ENCODE data around the gene SOX6.

SOX6 gene

DNA sequence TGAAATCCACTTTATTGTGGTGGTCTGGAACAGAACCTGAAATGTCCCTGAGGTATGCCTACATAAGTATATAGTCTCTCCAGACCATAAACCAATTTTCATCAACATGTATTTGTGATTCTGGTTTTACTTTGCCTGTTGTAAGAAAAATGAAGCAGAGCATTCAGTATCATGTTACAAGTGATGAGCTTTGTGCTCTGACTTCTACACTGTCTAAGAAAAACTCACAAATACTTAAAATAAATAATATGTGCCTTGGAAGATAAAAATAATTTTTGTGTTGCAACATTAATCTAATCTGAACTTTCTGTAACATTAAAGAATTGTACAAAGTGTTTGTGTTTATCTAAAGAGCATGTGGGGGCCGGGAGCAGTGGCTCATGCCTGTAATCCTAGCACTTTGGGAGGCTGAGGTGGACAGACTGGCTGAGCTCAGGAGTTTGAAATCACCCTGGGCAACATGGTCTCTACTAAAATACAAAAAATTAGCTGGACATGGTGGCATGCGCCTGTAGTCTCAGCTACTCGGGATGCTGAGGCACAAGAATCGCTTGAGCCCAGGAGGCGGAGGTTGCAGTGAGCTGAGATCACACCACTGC, 219.5 kb downstream of the SOX6 start:
- no peak for DNase-seq

DNA sequence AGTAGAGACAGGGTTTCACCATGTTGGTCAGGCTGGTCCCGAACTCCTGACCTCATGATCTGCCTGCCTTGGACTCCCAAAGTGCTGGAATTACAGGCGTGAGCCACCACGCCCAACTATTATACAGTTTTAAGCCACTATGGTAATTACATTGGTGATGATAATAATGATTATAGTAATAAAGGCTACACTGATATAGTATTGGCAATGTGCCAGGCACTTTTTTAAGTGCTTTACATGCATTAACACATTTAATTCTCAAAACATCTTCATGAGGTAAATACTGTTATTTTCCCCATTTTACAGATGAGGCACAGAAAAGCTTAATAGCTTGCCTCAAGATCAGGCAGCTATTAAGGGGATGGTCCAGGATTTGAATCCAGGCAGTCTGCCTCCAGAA, 222.5 kb downstream of the SOX6 start:
- DNase-seq = no peak

DNA sequence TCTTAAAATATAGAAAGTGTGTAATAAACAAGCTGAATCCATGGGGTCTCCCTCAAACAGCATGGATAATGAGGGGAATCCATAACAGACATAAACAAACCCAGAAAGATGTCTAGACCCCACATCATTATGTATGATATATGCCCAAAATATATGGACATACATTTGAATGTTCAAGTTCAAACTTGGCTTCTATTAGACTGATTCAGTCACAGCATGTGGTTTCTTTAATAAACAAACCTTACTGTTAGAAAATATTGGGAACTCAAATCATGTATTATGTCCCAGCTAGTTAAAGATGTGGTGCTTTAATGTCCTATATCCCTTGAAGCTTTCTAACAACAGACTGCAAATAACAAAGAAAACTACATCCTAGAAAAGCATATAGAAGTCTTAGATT, 228.6 kb downstream of the SOX6 start:
- DNase-seq = no peak

DNA sequence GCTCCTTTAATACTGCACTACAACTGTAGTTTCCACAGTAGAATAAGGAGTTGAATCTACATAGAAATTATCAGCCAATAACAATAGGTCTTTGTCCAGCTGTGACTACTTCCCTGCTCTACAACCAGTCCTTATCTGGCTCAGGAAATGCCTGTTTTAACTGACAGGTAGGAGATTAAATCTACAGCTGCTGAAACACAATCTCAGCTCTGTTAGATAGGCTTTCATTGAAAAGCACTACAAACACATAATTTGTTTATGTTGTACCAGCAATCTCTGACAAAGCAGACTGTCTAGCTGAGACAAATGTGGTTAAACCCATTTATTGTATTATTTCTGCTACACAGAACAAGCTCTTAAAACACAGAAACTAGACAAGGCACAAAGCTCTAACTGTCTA, 230.0 kb downstream of the SOX6 start:
- no peak for DNase-seq

DNA sequence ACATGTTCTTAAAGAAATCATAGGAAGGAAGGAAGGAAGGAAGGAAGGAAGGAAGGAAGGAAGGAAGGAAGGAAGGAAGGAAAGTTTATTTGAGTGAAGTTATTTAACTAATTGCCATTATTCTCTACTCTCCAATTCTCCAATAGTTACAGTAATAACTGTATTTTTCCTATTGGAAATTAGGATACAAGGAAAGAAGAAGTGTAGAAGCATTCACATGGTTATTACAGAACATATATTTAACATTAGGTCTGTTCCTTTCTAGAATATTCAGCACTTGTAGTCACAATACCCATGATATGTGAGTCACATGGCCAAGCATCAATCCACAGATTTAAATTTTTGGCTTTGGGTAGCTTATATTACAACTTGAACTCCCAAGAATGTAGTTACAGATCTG, 230.6 kb downstream of the SOX6 start:
- no peak for DNase-seq

DNA sequence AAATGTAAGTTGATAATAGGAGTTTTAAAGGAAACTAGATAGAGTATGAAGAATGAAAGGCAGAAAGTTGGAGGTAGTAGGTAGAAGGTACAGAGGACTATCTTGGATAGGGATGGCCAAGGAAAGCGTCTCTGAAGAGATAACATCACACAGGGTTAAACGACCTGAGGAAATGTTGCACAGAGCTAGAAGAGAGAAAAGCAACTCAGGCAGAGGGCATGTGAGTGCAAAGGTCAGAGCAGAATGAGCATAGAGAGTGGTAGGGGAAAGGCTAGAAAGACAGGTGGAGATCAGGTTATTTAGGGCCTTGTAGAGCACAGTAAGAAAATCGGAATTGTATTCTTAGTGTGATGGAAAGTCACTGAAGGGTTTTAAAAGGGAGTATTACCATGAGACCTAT, 232.0 kb downstream of the SOX6 start:
- no peak for DNase-seq

DNA sequence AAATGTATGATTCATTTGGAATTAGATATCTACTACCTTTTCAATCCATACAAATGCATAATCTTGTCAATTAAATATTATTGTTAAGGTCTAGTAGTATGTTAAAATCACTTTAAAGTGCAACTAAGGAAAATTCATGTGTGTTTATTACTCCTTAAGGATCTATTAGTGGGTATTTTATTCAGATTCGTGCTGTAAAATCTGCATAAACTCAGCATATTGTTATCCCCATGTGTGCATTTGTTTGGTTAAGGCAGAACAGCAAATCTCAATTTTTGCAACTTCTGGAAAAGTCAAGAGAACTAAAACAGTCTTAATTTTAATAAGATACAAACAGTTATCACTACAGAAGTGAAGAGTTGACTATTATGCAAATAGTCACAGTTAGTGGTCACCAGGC, 234.5 kb downstream of the SOX6 start:
- no peak for DNase-seq

DNA sequence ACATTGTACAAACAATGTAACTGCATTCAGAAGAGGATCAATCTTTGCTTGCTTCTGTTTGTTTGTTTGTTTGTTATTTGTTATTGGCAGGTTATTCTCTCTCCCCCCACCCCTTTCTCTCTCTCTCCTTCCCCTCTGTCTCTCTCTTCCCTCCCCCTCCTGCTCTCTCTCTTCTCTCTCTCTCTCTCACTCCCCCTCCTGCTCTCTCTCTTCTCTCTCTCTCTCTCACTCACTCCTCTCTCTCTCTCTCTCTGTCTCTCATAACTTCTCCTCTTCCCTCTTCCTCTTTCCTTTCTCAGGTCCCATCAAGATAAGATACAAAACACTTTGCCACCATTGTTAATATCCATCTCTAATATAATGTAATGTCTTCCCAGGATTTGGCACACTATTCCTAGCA, 236.3 kb downstream of the SOX6 start:
- no peak for DNase-seq

DNA sequence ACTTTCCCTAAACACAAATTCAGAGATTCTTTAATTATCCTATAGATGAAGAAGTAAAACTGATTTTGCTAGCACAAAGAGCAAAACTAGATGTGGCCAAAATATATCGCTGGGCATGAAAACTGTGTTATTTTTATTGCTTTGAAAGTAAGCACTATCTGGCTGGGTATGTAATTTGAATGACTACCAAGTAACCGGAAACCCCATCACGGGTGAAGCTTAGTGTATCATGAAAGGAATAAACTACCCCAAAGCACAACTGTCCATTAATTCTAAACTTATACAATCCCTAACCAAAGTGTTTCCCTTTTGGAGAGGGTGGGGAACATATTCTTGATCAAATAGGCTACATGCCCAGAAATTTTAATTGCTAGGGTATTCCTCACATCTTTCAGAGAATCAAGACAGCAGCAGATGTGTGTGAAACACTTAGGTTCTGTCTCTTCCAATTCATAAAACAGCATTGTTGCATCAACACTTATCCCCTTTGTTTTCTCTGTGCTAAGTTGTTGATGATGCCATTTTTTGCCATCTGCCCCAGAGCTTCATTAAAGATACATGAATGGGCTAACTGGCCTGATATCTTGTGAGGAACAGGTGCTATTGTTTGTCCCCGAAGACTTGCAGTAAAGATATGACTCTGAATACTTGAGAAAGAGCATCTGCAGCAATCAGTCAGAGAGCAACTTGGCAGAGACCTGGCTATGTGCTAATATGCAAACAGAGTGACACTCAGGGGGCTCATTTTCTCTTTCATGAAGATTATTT, 238.2 kb downstream of the SOX6 start:
- DNase-seq = no peak

DNA sequence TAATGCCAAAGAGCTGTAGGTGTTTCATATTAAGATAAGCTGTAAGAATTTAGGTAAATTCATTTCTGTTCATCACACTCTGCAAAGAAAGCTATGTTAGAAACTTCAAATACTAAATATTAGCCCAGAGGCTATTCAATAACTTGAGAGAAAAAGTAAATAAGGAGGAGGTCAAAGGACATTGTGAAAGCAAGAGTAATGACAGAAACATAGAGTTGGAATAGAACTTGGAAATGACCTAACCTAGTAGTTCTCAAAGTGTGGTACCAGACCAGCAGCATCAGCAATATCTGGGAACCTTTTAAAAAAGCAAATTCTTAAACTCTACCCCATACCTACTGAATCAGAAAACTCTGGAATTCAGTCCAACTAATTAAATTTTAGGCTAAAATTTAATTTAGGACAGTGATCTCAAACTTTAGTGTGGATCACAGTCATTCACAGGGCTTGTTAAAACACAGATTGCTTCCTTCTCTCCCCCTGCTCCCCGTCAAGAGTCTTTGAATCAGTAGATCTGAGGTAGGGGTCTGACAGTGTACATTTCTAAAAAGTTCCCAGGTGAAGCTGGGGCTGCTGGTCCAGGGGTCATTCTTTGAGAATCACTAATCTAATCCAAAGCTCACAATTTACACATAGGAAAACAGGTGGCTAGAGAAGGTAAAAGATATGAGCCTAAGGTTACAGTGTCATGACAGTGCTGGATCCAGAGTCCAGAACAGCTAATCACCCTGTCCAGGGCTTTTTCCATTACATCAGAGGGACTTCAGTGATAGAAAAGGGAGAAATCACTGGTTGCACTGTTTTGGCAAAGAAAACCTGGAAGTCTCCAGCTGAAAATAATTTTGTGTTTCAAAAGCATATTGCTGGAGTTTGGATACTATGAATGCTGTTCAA, 241.1 kb downstream of the SOX6 start:
- DNase-seq = no peak

DNA sequence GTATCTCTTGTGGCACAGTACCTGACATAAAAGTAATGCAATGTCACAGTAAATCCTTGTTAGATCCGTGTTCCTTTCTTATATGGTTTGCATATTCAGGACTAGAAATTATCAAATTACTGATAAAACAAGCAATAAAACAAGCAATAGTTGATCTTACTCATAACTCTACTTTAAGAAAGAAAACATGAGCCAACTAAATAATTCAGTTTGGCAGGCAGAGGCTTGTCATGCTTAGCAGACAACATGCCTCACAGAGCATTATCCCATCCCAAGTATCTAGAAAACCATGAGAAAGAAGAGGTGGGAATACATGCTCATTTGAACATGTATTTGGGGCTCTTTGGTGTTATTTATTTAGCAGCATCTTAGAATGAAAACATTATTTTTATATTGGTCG, 241.9 kb downstream of the SOX6 start:
- no peak for DNase-seq

DNA sequence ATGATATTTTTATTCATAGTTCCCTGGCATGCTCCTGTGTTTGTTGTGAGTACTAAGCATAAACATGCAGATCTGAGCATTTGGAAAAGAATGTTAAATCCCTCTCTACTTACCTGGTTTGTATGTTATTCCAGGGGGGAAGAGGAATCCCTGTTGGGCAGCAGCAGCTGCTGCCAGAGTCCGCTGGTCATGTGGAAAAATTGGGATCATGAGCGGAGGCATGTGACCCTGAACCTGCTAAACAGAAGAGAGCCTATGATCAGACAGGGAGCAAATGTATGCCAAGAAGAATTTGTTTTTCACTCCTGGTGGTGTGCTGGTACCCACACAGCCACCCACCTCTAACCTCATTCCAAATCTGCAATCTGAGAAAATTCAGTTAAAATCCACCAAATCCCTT, 244.7 kb downstream of the SOX6 start:
- DNase-seq = no peak

DNA sequence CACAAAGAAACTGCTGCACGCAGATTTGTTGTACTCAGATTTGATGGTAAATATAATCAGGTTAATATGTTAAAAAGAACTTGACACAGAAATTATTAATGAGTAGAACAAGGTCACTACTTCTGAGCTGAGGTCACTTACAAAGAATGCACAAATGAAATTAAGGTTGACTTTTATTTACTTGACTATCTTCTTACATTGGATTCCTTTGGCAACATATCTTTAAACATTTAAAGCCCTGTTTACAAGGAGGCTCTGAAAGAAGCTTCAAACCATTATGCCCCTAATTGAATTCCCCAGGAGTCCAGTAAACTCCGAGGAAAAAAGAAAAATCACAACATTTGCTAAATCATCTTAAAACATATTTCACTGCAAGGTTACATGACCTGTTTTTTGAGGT, 245.5 kb downstream of the SOX6 start:
- DNase-seq = no peak

DNA sequence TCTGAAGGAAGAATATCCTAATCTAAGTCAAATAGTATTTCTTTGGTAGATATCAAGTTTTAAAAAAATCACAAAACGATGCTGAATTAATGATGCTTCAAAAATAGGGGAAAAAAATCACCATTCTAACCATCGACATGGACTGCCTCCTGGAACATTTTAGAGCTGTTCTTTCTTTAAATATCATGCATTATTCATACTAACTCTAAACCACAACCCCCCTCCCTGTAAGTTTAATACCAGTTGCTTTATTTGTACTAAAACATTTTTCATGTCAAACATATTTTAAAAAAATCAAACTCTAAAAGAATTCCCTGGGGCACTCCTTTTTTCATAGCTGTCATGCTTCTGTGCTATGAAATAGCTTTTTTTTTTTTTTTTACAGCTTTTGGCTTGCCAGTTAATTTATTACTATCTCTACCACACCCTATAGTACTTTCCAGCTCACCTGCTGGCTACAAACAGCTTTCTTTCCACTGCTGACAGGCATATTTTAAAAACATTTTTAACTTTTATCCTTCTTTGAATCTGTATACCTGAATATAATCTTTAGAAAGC, 256.9 kb downstream of the SOX6 start:
- DNase-seq = no peak

DNA sequence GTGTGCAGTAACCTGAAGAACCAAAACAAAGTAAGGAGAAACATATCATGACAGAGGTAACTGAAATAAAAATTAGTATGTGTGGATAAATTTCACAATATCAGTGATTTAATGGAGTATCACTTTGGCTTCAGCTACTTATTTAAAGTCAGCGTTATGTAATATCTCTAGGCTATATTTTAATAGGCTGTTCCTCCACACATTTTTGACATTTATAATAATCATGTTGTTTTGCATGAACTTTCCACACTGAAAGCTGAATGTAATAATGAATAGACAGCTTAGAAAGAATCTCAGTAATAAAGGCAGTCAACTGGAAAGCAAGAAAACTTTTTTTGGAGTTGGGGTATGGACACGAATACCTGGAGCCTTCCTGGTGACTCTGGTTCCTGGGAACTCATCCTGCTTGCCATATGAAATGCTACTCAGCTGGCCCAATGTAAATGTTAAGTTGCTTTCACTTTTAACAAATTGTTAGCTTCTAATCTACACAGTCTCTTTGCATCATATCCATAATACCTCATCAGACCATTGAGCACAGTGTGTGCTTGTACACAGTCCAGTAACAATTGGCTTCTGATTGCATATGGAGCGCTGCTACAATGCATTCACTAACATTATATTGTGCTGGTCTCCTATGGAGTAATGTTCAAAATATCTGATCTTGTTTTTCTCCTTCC, 257.7 kb downstream of the SOX6 start:
- no peak for DNase-seq

DNA sequence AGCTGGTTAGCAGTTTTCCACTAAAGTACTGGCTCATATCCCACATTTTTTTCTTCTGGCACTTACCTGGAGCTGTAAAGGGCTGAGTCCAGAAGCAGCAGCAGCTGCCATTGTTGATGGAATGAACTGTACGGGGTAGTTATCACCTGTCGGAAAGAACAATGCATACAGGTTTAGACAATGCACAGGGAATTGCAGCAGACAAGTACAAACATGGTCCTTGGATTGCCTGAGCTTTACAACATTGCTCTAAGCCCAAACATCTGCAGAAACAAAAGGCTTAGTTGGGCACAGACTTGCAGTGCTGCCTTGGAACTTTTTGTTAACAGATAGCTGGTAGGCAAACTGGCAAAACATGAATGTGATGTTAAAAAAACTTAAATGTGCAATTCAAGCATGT, 258.8 kb downstream of the SOX6 start:
- DNase-seq = peak; percentile 72 to 78

DNA sequence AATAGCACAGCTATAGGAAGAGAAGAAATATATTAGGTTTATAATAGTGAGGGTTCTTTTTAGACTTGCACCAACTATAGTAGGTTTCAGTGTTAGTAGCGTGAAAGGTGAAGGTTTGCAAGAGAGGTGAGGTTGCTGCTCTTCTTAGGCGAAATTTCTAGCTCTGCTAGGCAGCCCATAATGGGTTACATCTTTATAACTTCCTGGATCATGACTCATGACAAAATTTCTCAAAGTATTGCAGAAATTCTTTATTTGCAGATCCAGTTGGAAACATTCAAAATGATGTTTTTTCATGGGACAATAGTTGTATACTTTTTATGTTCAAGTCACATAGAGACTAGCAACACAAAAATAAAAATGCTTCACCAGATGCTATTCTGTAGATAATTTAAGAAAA, 260.0 kb downstream of the SOX6 start:
- DNase-seq = no peak

DNA sequence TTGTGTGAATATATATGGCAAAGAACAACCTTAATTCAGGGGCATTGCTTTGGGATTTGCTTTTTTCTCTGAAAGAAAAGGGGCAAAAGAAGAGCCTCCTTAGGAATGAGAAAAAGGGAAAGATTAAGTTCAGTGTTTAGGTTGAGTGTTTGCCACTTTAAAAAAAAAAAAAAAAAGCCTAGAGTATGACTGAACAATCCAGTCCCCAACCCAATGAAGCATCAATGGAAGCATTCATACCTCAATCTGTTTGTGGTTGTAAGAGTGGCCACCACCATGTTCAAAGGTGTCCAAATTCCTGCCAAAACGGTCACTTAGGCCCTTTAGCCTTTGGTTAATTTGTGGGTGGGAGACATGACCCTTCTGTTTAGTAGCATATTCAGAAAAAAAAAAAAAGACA, 260.6 kb downstream of the SOX6 start:
- no peak for DNase-seq

DNA sequence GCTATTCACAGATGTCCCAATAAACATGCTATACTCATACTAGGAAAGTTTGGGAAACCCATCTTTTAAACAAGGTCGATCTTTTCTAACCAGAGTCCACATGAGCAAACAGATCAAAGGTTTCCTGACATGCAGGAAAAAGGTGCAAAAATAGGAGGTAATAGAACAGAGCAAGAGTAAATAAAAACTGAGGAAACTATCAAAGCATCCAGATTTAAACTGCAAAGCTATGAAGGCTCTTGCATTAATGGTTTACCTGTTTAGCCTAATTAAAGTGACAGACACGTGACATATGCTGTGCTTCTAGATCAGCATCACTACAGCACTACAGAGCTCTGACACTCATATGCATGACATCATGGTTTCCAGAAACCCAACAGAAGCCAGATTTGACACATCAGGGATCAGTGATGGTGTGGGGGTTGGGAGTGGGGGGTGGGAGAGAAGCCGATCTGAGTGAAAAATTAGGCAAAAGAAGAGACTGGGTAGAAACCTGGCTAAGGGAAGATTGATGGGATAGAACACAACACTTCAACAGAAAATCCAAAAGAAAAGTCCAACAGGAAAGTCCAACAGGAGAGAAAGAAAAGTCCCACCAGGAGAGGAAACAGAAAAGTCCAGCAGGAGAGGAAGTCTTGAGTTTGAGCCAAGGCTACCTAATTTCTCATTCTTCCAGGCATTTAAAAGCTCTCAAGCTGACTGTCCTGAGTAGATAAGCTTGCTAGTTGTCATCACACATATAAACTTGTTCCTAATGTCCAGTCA, 262.3 kb downstream of the SOX6 start:
- DNase-seq = no peak

DNA sequence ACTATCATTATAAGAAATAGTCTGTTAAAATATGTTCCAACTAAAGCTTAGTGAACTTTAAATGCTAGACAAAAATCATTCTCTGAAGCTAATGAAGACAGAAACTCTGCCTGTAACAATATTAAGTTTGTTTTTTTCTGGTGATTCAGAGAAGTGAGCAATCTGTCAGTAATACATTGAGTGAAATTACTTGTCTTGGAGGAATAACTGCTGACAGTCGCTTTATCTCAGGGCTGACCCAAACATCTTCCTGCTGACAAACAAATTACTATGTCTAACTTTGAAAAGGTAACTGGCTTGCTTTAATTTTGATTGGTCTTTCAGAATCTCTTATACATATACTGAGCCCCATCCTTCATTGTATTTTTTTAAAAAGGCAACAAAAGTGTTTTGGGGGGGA, 264.5 kb downstream of the SOX6 start:
- DNase-seq = no peak

DNA sequence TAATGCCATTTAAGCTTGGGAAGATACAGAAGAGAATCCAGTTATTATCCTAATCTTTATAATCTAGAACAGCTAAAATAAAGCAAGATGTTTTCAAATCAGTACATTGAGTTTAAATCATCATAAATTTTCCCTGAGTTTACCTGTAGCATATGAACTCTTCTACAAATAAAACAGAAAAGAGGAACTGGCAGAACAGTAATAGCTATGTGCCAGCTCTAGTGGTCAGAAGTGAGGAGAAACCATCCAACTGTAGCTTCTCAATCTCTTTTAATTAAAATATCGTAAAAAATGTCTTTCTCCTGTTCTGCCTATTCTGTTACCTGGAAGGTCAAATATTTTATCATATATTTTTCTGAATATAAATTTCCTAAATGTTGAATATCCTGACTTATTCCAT, 266.9 kb downstream of the SOX6 start:
- DNase-seq = no peak

DNA sequence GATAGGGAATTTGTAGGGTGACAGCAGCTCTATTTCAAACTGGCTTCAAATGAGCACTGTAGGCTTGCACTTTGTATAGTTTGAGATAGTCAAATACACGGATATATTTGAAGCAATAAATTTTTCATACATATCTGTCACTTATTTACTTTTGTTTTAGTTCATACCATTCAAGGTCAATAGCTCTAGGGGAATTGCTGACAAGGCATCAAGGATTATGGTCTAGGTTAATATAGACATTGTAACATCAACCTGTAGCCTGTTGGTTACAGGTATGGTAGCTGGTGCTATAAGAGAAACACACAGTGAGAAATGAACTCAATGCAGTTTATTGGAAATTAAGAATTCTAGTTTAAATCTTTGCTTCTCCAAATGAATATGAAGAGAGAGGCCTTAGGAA, 267.6 kb downstream of the SOX6 start:
- no peak for DNase-seq
